ENCODE results near the gene DIPK1B.
A peak's percentile ranks its signal among the peaks of the same experiment; 100 is the strongest.

DNA sequence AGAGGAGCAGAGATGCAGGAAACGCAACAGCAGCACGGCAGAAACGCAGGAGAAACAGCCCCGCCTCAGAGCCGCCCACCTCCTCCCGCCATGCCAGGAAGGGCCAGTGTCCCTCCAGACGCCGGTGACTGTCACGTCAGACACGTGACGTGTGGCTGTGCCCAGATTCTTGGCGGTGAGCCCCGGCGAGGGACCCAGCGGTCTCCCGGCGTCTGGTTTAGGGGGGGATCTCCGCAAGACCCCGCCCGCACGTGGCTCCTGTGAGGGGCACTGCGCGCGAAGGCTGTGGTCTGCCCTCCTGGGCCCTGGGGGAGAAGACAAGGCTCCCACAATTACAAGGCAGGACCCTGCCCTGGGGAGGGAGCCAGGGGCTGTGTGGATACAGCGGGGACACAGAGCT lies 48.1 kb downstream of the DIPK1B start:
- TF ChIP-seq SMAD3 (CRISPR knock-in tag; IDR thresholded peaks at IDR 0.05; ENCODE audit: borderline replicate concordance) (no peak), ELF4 (CRISPR knock-in tag; IDR thresholded peaks at IDR 0.05; ENCODE audit: low read depth) (no peak), ZNF671 (CRISPR knock-in tag; IDR thresholded peaks at IDR 0.05) (no peak)
- TF ChIP-seq, protein P1, sequence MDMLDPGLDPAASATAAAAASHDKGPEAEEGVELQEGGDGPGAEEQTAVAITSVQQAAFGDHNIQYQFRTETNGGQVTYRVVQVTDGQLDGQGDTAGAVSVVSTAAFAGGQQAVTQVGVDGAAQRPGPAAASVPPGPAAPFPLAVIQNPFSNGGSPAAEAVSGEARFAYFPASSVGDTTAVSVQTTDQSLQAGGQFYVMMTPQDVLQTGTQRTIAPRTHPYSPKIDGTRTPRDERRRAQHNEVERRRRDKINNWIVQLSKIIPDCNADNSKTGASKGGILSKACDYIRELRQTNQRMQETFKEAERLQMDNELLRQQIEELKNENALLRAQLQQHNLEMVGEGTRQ (CRISPR knock-in tag; IDR thresholded peaks at IDR 0.05): no peak
- TF ChIP-seq, protein P2, sequence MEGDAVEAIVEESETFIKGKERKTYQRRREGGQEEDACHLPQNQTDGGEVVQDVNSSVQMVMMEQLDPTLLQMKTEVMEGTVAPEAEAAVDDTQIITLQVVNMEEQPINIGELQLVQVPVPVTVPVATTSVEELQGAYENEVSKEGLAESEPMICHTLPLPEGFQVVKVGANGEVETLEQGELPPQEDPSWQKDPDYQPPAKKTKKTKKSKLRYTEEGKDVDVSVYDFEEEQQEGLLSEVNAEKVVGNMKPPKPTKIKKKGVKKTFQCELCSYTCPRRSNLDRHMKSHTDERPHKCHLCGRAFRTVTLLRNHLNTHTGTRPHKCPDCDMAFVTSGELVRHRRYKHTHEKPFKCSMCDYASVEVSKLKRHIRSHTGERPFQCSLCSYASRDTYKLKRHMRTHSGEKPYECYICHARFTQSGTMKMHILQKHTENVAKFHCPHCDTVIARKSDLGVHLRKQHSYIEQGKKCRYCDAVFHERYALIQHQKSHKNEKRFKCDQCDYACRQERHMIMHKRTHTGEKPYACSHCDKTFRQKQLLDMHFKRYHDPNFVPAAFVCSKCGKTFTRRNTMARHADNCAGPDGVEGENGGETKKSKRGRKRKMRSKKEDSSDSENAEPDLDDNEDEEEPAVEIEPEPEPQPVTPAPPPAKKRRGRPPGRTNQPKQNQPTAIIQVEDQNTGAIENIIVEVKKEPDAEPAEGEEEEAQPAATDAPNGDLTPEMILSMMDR (IDR thresholded peaks at IDR 0.05): 0 out of 2 replicates have a peak, but pooled peaks have one; percentile 15
- TF ChIP-seq, protein P3, sequence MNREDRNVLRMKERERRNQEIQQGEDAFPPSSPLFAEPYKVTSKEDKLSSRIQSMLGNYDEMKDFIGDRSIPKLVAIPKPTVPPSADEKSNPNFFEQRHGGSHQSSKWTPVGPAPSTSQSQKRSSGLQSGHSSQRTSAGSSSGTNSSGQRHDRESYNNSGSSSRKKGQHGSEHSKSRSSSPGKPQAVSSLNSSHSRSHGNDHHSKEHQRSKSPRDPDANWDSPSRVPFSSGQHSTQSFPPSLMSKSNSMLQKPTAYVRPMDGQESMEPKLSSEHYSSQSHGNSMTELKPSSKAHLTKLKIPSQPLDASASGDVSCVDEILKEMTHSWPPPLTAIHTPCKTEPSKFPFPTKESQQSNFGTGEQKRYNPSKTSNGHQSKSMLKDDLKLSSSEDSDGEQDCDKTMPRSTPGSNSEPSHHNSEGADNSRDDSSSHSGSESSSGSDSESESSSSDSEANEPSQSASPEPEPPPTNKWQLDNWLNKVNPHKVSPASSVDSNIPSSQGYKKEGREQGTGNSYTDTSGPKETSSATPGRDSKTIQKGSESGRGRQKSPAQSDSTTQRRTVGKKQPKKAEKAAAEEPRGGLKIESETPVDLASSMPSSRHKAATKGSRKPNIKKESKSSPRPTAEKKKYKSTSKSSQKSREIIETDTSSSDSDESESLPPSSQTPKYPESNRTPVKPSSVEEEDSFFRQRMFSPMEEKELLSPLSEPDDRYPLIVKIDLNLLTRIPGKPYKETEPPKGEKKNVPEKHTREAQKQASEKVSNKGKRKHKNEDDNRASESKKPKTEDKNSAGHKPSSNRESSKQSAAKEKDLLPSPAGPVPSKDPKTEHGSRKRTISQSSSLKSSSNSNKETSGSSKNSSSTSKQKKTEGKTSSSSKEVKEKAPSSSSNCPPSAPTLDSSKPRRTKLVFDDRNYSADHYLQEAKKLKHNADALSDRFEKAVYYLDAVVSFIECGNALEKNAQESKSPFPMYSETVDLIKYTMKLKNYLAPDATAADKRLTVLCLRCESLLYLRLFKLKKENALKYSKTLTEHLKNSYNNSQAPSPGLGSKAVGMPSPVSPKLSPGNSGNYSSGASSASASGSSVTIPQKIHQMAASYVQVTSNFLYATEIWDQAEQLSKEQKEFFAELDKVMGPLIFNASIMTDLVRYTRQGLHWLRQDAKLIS (CRISPR knock-in tag; IDR thresholded peaks at IDR 0.05; ENCODE audit: borderline replicate concordance): no peak
